GM12892 (cell line): ENCODE data around the gene GSTP1.

Experiments
- POLR2A ChIP-seq: IDR thresholded peaks from 2 replicates; pipeline ENCODE4 v1.6.1; 2011; ENCODE audit warnings: low read depth, low read length, control low read depth
- TAF1 ChIP-seq: IDR thresholded peaks from 2 replicates; pipeline ENCODE4 v1.6.1; 2011; ENCODE audit warnings: low read depth, mild to moderate bottlenecking, control low read depth, low read length, borderline replicate concordance

GRCh38 chr11:67544616-67545242 is 38.9 kb upstream of the GSTP1 start:
- no peak for TF ChIP-seq POLR2A
- no peak for TF ChIP-seq TAF1
